Astrocyte (in vitro differentiated cells and primary cell): Measurements from ENCODE around the gene UBQLNL. TPM values are rescaled to one million over a fixed set of nuclear protein-coding genes. Genes with fewer than 3 reads are reported as not detected.

Experiments
- DNase-seq: peaks from one replicate; pipeline ENCODE4 v3.0.0-alpha.2; 2010; ENCODE audit warnings: low read depth
- FAIRE-seq: peaks from 2 replicates; lab custom pipeline; 2011; peaks lifted over from hg19 to GRCh38; lab: Jason Lieb, UNC
- H2AFZ ChIP-seq: 2 replicates; pipeline ENCODE4 v1.6.0; 2012; ENCODE audit warnings: low read depth, low read length, inconsistent platforms
- H3K27ac ChIP-seq: 2 replicates; pipeline ENCODE4 v1.5.1; 2011; ENCODE audit warnings: low read depth, low read length, inconsistent platforms
- H3K27me3 ChIP-seq: 2 replicates; pipeline ENCODE4 v1.6.0; 2011; ENCODE audit warnings: low read length, inconsistent platforms; ENCODE audit not compliant: insufficient read depth
- H3K36me3 ChIP-seq: 2 replicates; pipeline ENCODE4 v1.5.1; 2011; ENCODE audit warnings: low read length, inconsistent platforms; ENCODE audit not compliant: insufficient read depth
- H3K4me1 ChIP-seq: 2 replicates; pipeline ENCODE4 v1.5.1; 2011; ENCODE audit warnings: low read length, inconsistent platforms; ENCODE audit not compliant: insufficient read depth
- H3K4me2 ChIP-seq: 2 replicates; pipeline ENCODE4 v1.6.0; 2012; ENCODE audit warnings: low read length, inconsistent platforms
- H3K4me3 ChIP-seq: 2 replicates; pipeline ENCODE4 v1.5.1; 2011; ENCODE audit warnings: low read depth, mild to moderate bottlenecking, low read length, inconsistent platforms; ENCODE audit not compliant: insufficient read depth
- H3K79me2 ChIP-seq: 2 replicates; pipeline ENCODE4 v1.6.0; 2012; ENCODE audit warnings: mild to moderate bottlenecking, low read length, inconsistent platforms; ENCODE audit not compliant: insufficient read depth
- H3K9ac ChIP-seq: 2 replicates; pipeline ENCODE4 v1.6.0; 2012; ENCODE audit warnings: mild to moderate bottlenecking, low read length, inconsistent platforms
- H3K9me3 ChIP-seq: 2 replicates; pipeline ENCODE4 v1.5.1; 2012; ENCODE audit warnings: low read depth, mild to moderate bottlenecking, low read length, inconsistent platforms; ENCODE audit not compliant: insufficient read depth
- H4K20me1 ChIP-seq: 2 replicates; pipeline ENCODE4 v1.6.0; 2012; ENCODE audit warnings: low read length, inconsistent platforms; ENCODE audit not compliant: insufficient read depth
- H3K27ac Mint-ChIP-seq: one replicate; pipeline ENCODE4 v1.8.0; 2021; ENCODE audit warnings: mild to moderate bottlenecking, mixed read lengths; ENCODE audit not compliant: unreplicated experiment
- H3K27me3 Mint-ChIP-seq: one replicate; pipeline ENCODE4 v1.8.0; 2021; ENCODE audit warnings: low read depth, mixed read lengths; ENCODE audit not compliant: unreplicated experiment
- H3K36me3 Mint-ChIP-seq: one replicate; pipeline ENCODE4 v1.8.0; 2021; ENCODE audit warnings: low read depth, mixed read lengths; ENCODE audit not compliant: unreplicated experiment
- H3K4me1 Mint-ChIP-seq: one replicate; pipeline ENCODE4 v1.8.0; 2021; ENCODE audit warnings: low read depth, mixed read lengths; ENCODE audit not compliant: unreplicated experiment
- H3K4me3 Mint-ChIP-seq: one replicate; pipeline ENCODE4 v1.8.0; 2021; ENCODE audit warnings: mild to moderate bottlenecking, moderate library complexity, mixed read lengths; ENCODE audit not compliant: unreplicated experiment
- H3K9me3 Mint-ChIP-seq: one replicate; pipeline ENCODE4 v1.8.0; 2021; ENCODE audit warnings: mild to moderate bottlenecking, mixed read lengths; ENCODE audit not compliant: unreplicated experiment
- CTCF ChIP-seq: IDR thresholded peaks from 2 replicates; pipeline ENCODE4 v1.5.1; 2011; ENCODE audit warnings: low read depth, mild to moderate bottlenecking, inconsistent platforms, low read length, moderate library complexity; ENCODE audit not compliant: insufficient read depth
- EZH2 ChIP-seq: IDR thresholded peaks from 2 replicates; pipeline ENCODE4 v1.6.1; 2012; ENCODE audit warnings: mild to moderate bottlenecking, low read length, inconsistent platforms; ENCODE audit not compliant: insufficient read depth
- total RNA-seq: library from RNA; stranded (reverse); gene quantifications from 2 replicates; pipeline ENCODE4 v1.2.1, GENCODE V29; 2021

Gene UBQLNL
- total RNA-seq, 1 donor from 2014 or later: 0.27 TPM

- H3K4me1 ChIP-seq: no peaks in the 10 kb centered on the region
- no peaks in the 10 kb centered on the region for H3K27me3 ChIP-seq
- H3K79me2 ChIP-seq: no peaks in the 10 kb centered on the region
- no peak overlapping the region for H3K4me3 Mint-ChIP-seq
- FAIRE-seq (no peak), DNase-seq (no peak)
- H2AFZ ChIP-seq: no peak overlapping the region
- no peaks in the 10 kb centered on the region for H3K36me3 ChIP-seq
- no peak overlapping the region for H3K9ac ChIP-seq
- H3K27me3 Mint-ChIP-seq: peaks cover 3% of the 10 kb centered on the region
- no peaks in the 10 kb centered on the region for H4K20me1 ChIP-seq
- no peak overlapping the region for H3K4me2 ChIP-seq
- H3K27ac Mint-ChIP-seq: no peak overlapping the region
- no peak overlapping the region for H3K4me3 ChIP-seq
- H3K27ac ChIP-seq: no peak overlapping the region
- no peaks in the 10 kb centered on the region for H3K4me1 Mint-ChIP-seq
- H3K9me3 Mint-ChIP-seq: no peaks in the 10 kb centered on the region
- TF ChIP-seq CTCF: no peak
- no peak for TF ChIP-seq EZH2
- no peaks in the 10 kb centered on the region for H3K36me3 Mint-ChIP-seq
- no peaks in the 10 kb centered on the region for H3K9me3 ChIP-seq
Measured at GRCh38 chr11:5467527-5467926, 49.0 kb downstream of the UBQLNL start.

Other genes starting within 250 kb of the UBQLNL start
- not detected in 2 replicates for gene HBE1, start 246.8 kb downstream of the UBQLNL start, total RNA-seq
- not detected in 2 replicates for gene OR51B4, start 214.8 kb downstream of the UBQLNL start, total RNA-seq
- not detected in 2 replicates for gene OR51B2, start 192.4 kb downstream of the UBQLNL start, total RNA-seq
- not detected in 2 replicates for gene OR51B5, start 173.2 kb downstream of the UBQLNL start, total RNA-seq
- gene OR51B6, start 165.2 kb downstream of the UBQLNL start, total RNA-seq: not detected in 2 replicates
- gene OR51M1, start 132.9 kb downstream of the UBQLNL start, total RNA-seq: not detected in 2 replicates
- not detected in 2 replicates for gene OR51Q1, start 94.6 kb downstream of the UBQLNL start, total RNA-seq
- not detected in 2 replicates for gene OR51I1, start 75.2 kb downstream of the UBQLNL start, total RNA-seq
- gene OR51I2, start 67.4 kb downstream of the UBQLNL start, total RNA-seq: not detected in 2 replicates
- not detected in 2 replicates for gene OR52D1, start 28.0 kb downstream of the UBQLNL start, total RNA-seq
- not detected in 2 replicates for gene UBQLN3, start 6.7 kb downstream of the UBQLNL start, total RNA-seq
- gene OR52H1, start 31.8 kb upstream of the UBQLNL start, total RNA-seq: not detected in 2 replicates
- not detected in 2 replicates for gene OR52B6, start 64.2 kb upstream of the UBQLNL start, total RNA-seq
- gene TRIM6, start 79.9 kb upstream of the UBQLNL start, total RNA-seq: 17.6 and 23.9 TPM in 2 replicates
- gene TRIM34, start 108.3 kb upstream of the UBQLNL start, total RNA-seq: 1.2 and 4.6 TPM in 2 replicates
- 45.3 and 55.6 TPM in 2 replicates for gene TRIM5, start 168.4 kb upstream of the UBQLNL start, total RNA-seq
- 167 and 205 TPM in 2 replicates for gene TRIM22, start 173.1 kb upstream of the UBQLNL start, total RNA-seq
- gene OR56B1, start 219.7 kb upstream of the UBQLNL start, total RNA-seq: not detected in 2 replicates
- not detected in 2 replicates for gene OR52N4, start 237.5 kb upstream of the UBQLNL start, total RNA-seq